ENCODE data around the gene ZMYND11.

ZMYND11 gene

GRCh38 chr10:200405-200804 is 65.2 kb downstream of the ZMYND11 start:
- no peak for DNase-seq

GRCh38 chr10:201328-201771 is 66.1 kb downstream of the ZMYND11 start:
- no peak for DNase-seq

DNA sequence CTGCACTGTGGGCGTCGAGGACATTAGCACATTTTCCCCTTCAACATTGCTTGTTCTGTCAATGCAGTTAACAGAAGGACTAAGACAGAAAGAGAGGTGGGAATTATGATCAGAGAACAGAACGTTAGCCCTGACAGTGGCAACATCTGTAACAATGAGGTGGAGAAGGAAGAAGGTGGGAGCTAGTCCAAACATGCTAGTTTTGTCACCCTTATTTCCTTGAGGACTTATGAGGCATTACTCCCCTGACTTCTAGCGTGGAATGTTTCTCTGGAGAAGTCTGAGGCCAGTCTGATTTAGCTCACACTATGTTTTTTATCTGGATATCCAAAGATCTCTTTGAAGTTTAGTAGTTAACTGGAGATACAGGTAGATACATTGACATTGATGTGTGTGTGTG is 73.4 kb downstream of the ZMYND11 start:
- DNase-seq: no peak

GRCh38 chr10:209357-209756 is 74.1 kb downstream of the ZMYND11 start:
- no peak for DNase-seq

DNA sequence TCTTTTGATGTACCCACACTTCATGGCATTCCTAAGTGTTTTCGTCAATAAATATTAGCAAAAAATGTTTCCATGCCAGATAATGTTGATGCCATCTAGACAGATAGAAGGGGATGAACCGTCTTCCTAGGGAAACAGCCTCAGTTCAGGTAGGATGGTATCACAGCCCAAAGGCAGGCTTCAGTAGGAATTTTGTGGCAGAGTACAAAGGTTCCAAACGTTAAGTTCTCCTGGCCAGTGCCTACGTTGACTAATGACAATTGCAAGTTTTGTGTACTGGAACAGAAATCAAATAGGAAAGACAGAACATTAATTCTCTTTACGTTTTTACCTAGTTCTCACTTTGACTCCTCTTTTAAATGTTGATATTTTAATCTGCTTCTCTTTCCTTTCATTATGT is 75.0 kb downstream of the ZMYND11 start:
- DNase-seq: no peak

DNA sequence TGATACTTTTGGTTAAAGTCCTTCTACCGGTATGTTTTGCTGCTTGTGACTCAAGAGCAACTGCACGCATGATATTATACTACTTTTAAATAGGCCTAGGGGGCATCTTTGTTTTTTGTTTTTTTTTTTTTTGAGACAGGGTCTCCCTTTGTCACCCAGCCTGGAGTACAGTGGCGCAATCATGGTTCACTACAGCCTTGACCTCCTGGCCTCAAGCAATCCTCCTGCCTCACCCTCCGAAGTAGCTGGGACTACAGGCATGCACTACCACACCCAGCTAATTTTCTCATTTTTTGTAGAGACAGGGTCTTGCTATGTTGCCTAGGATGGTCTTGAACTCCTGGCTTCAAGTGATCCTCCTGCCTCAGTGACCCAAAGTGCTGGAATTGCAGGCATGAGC is 80.2 kb downstream of the ZMYND11 start:
- DNase-seq: no peak

GRCh38 chr10:218798-219197 is 83.5 kb downstream of the ZMYND11 start:
- DNase-seq: no peak

DNA sequence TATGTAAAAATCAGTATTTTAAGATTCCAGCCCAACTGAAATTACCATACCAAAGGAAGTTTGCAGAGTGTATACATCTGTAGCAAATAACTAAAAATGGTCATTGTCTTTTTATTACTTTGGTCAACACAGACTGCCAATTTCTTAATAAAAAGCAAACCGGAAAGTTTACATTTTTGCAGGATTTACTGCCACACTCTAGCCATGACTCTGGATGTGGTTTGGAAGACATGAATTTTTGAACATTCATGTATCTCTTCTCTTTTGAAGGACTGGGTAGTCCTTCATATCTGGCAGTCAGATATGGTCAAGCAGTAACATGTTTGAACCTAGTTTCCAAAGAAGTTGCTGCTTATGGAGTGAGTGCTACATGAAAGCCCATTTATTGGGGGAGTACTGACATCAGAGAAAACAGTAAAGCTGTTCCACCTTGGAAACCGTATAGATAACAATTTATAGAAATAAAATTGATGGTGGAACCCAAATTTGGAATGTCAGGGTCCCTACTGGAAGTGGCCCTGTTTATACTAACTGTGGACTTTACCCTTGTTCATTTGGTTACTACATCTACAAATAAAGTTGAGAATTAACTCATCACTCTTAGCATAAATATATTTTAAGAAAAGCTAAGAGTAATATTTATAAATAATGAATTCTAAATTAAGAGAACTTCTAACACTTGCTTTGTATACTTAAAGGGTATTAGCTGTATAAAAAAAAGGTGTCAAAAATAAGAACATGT is 84.6 kb downstream of the ZMYND11 start:
- DNase-seq: no peak

DNA sequence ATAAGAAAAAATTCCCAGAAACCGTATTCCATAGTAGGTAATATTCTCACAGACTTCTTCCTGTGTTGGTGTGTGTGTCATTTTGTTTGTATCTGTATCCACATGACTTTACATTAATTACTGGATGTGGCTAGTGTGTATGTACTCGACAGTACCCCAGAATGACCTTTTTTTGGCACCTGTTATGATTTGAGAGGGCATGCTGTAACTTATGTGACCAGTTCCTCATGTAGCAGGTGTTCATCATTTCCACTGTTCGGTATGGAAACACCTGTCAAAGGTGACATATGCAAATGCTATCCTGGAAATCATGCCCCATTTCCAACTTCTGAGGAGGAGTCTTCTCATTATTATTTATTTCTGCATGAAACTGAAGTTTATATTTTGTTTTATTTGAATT is 89.3 kb downstream of the ZMYND11 start:
- no peak for DNase-seq

DNA sequence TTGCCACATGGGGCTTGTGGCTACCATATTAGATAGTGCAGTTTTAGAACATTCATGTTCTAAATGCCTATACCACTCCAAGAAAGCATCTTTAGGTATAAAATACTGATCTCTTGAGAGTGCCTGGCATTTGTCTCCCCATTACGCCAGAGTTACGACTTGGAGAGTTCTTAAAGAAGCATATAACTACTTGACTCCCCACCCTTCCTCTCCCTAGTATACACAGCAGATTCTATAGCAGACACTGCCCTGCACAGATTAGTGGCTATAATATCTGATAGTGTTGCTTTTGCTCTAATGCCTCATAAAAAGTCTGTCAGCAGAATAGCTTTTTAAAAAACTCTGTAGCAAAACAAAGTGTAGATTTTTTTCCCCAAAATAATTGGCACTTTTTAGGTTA is 90.8 kb downstream of the ZMYND11 start:
- DNase-seq: no peak

- DNase-seq: no peak
Observed at GRCh38 chr10:227014-227413, 91.8 kb downstream of the ZMYND11 start.

- DNase-seq: no peak
Observed at GRCh38 chr10:228366-228765, 93.1 kb downstream of the ZMYND11 start.

DNA sequence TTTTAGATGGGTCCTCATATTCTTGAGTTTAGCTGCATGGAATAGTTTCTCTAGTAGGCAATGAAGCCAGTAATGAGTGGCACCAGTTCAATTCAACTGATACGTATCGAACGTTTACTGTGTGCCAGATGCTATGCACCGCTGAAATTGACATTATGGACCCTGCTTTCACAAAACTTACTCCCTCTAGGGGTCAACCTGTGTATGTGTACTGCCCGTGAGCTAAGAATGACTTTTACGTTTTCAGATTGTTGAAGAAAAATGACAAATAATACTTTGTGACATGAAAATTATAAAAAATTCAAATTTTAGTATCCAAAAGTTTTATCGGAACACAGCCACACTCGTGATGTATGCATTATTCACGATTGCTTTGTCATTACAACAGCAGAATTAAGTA is 95.5 kb downstream of the ZMYND11 start:
- no peak for DNase-seq

- no peak for DNase-seq
Observed at GRCh38 chr10:232061-232460, 96.8 kb downstream of the ZMYND11 start.

- DNase-seq: no peak
Observed at GRCh38 chr10:232878-233277, 97.6 kb downstream of the ZMYND11 start.

DNA sequence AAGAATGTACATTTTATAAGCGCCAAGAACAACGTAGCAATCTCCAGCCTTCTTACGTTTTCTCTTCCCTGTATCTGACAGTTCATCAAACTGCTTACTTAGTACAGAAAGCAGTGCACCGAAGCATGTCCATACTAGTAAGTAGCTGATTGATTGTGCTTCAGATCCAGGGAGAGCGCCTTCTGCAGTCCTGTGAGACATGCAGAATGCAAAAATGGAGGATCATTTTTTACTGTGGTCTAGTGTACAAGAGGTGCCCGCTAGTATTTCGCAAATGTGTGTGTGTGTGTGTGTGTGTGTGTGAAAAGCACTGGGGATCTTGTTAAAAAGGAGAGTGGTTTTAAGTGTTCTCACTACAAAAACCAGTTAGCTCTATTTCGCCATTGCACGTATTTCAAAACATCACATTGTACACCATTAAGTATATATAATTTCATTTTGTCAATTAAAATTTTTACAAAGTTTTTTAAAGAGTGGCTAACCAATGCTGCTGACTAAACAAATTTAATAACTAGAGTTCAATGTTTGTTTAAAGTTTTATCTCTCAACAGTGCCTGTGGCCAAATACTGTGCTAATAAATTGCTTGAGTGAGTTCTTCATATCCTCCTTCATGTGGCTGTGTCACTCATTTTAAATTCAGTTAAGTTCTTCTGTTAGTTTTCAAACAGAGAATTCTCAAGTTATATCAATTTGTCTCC is 99.6 kb downstream of the ZMYND11 start:
- DNase-seq: no peak

- DNase-seq: no peak
Observed at GRCh38 chr10:235915-236314, 100.7 kb downstream of the ZMYND11 start.

GRCh38 chr10:239109-239508 is 103.9 kb downstream of the ZMYND11 start:
- DNase-seq: no peak

- DNase-seq: no peak
Observed at GRCh38 chr10:241451-241850, 106.2 kb downstream of the ZMYND11 start.

GRCh38 chr10:241966-242643 is 106.8 kb downstream of the ZMYND11 start:
- no peak for DNase-seq

GRCh38 chr10:244227-244626 is 109.0 kb downstream of the ZMYND11 start:
- no peak for DNase-seq

GRCh38 chr10:246431-246830 is 111.2 kb downstream of the ZMYND11 start:
- DNase-seq: no peak

GRCh38 chr10:247480-247879 is 112.2 kb downstream of the ZMYND11 start:
- no peak for DNase-seq

- DNase-seq: no peak
Observed at GRCh38 chr10:248307-248706, 113.1 kb downstream of the ZMYND11 start.

Data from activated naive CD4-positive, alpha-beta T cell (primary cell).